COLO829 (cell line): ENCODE results near the gene HS3ST3B1.

Experiments used
- DNase-seq: peaks from one replicate; pipeline ENCODE4 v3.0.0; 2012; ENCODE audit warnings: low spot score

HS3ST3B1 gene

GRCh38 chr17:14303343-14304221 is 2.7 kb downstream of the HS3ST3B1 start:
- no peak for DNase-seq

DNA sequence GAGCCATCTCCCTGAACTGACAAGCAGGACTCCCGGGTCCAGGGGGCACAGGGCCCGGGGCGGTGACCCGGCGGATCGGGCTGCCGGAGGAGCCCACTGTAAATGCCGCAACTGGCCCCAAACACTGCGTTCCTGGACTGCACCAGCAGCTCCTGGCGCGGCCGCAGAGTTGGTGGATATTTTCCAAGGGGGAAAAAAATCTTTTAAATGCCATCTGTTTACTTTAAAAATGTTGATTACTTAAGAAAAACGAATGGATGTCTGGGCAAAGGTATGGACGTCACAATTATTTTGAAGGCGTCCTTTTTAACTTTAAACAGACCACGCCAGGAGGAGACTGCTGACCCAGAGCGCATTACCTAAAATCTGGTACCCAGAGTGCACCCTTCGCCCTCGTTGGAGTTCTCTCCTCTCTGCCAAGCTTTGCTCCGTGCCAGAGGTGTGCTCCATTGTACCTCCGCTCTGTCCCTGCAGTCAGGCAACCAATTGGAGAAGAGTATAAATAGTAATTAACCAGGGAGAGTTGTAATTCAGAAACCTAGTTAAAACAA is 3.4 kb downstream of the HS3ST3B1 start:
- no peak for DNase-seq

DNA sequence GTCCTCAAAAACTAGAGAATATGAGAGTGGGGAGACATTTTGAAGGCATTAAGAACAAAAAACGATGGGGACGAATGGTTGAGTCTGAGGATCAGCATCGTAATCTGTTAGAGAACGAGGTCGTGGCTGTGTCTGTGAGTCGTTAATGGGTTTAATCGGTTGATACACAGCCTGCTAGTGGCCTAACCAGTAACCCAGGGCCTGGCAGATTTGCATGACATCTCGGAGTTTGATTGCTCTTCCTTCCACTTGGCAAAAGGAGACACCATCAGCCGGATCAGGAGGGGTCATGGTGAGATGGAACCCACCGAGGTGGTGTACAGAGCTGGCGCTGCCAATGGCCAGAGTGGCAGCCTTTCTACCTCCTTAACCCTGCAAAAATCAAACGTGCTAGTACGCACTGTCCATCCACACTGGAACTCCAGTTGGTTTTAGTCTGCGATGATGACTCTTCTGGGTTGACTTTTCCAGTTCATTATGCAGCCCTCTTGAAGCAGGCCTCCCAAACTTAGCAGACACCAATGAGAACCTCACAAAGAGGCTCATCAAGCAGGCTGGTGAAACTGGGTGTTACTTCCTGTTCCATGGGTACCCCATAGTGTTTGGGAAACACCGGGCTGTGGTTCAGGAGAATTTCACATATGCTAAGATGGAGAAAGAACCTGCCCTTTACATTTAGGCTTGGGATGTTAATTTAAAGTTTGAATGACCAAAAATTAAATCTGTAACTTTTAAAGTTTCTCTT is 4.1 kb downstream of the HS3ST3B1 start:
- DNase-seq, result no peak

GRCh38 chr17:14305785-14306496 is 5.1 kb downstream of the HS3ST3B1 start:
- no peak for DNase-seq

GRCh38 chr17:14306596-14306995 is 5.7 kb downstream of the HS3ST3B1 start:
- DNase-seq, result no peak

- no peak for DNase-seq
Measured at GRCh38 chr17:14307560-14308024, 6.7 kb downstream of the HS3ST3B1 start.

GRCh38 chr17:14308636-14308964 is 7.7 kb downstream of the HS3ST3B1 start:
- no peak for DNase-seq

GRCh38 chr17:14308965-14309879 is 8.3 kb downstream of the HS3ST3B1 start:
- DNase-seq, result no peak

- DNase-seq, result no peak
Measured at GRCh38 chr17:14310101-14310500, 9.2 kb downstream of the HS3ST3B1 start.

DNA sequence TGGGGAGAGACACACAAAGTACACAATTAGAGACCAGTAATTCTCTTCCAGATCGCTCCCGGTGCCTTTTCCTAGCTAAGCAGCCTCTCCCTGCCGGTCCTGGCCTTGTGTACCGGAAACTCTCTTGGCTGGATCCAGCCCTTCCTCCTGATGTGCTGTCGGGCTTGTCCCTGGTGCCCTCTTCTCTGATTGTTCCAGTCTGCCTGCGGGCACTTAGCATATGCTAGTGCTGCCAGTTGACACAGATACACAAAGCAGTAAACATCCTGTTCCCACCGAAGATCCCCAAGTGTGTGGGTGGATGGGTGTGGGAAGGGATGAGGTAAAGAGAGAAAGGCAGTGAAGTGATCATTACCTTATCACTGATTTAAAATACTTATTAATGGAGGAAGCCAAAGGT is 9.7 kb downstream of the HS3ST3B1 start:
- no peak for DNase-seq

DNA sequence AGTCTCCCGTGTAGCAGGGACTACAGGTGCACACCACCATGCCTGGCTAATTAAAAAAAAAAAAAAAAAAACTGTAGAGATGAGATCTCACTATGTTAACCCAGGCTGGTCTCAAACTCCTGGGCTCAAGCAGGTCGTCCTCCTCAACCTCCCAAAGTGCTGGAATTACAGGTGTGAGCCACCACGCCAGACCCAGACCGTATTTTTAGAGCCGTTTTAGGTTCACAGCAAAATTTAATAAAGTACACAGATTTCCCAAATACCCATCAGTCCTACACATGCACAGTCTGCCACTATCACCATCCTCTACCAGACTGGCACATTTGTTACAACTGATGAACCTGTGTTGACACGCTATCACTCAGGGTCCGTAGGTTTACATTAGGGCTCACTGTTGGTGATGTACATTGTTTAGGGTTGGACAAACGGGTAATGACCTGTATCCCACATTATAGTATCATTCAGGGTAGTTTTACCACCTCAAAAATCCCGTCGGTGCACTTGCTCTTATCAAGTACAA is 10.4 kb downstream of the HS3ST3B1 start:
- no peak for DNase-seq

- no peak for DNase-seq
Measured at GRCh38 chr17:14311981-14312380, 11.1 kb downstream of the HS3ST3B1 start.

DNA sequence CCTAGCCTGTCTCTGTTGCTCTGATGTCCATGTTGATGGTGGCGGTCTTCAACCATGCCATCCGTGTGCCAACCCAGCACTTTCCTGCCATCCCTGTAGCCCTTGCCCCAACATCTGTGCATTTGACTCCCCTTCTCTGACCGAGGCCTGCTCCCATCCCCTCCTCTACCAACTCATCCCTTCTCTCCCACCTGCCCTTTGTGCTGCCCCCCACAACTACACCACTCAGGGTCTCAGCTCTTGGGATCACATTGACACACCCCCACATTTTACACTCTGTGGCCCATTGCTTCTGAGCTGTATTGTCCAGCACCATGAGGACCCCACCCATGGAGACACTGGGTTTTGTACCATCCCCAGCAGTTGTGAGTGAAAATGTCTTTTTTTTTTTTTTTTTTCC is 11.6 kb downstream of the HS3ST3B1 start:
- no peak for DNase-seq

DNA sequence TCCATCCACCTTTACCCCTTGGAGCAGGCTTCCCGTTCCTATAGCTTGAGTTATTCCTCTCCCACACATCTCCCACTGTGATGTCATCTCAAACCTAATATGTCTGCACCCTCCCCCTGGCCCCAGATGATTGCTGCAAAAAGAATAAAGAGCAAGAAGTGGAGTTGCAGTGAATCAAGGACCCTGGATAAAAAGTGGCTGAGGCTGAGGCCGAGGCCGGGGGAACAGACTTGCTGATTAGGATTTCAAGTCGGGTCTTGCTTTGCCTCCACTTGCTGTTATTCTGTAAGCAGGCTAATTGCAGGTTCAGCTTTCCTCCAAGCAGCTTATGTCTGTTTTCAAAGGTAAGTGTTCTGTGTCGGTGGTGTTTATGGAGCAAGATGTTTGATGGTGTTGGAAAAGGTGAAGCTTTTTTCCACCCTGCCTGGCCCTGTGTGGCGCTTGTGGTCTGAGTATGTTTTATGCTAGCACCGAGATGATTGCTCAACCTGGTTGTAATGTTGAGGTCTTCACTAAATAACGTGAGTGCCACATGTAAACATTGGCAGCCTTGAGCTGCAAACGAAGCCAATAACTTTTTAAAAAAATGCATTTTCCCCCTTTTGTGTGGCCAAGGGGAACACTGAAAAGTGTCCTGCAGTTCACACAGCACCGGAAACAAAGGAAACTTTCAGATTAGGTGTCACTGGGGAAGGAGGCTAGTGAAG is 15.4 kb downstream of the HS3ST3B1 start:
- DNase-seq, result no peak

- no peak for DNase-seq
Measured at GRCh38 chr17:14317383-14317782, 16.5 kb downstream of the HS3ST3B1 start.

- no peak for DNase-seq
Measured at GRCh38 chr17:14318109-14318917, 17.4 kb downstream of the HS3ST3B1 start.

GRCh38 chr17:14318918-14319205 is 18.0 kb downstream of the HS3ST3B1 start:
- DNase-seq, result no peak

- no peak for DNase-seq
Measured at GRCh38 chr17:14320098-14320497, 19.2 kb downstream of the HS3ST3B1 start.

DNA sequence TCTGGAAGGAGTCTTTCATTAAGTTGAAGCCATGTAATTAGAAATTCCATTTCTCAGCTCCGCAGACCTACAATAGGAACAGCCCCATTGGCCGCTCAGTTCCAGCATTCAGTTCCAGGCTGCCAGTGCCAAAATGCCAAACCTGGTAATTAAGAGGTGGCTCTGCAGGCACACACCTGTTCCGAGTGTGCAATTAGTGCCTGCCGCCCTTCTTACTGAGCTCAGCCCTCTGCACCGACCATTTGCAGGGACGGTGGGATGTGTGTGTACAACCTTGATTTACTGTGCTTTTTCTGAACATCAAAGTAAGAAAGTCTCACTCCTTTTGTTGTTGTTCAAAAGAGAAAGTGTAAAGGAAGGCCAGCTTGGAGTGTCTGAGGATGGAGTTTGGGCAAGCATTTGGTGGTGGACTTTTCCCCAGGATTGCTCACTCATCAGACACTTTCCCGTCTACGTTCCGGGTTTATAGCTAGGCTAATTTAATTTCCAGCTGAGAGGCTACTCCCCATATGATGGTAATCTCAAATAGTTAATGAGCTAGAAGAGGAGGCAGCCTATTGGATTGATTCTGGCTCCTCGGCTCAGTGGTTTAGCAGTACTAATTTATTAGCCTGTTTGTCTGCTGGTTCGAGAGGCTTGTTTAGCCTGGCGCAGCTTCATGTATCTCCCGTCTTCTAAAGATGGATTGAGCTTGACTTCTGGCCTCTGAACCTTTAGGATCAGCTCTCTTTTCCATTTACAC is 20.0 kb downstream of the HS3ST3B1 start:
- DNase-seq, result no peak
